Superior temporal gyrus (tissue), 1 donor: ENCODE results near the gene GLDC.
A peak's percentile ranks its signal among the peaks of the same experiment; 100 is the strongest.
"Not testable (repeated sequence)": the region's sequence is repeated elsewhere in the genome, so short reads cannot be mapped to it uniquely, and the experiment has no call there.

Experiments
- DNase-seq: peaks from one replicate; pipeline ENCODE4 v3.0.0-alpha.2; 2016; ENCODE audit errors: extremely low spot score

Gene GLDC

GRCh38 chr9:6645355-6646292, at the start of gene GLDC:
GLDC (minus strand) TSS chr9:6645729; CDS start chr9:6645499, 230 bp downstream.
- DNase-seq, result no peak

GRCh38 chr9:6692881-6693361, 47.4 kb upstream of the GLDC start:
- no peak for DNase-seq

GRCh38 chr9:6692433-6692832, 46.9 kb upstream of the GLDC start:
- DNase-seq, result no peak

- not testable (repeated sequence) for DNase-seq
Measured at GRCh38 chr9:6690675-6691070, 45.1 kb upstream of the GLDC start.

- DNase-seq, result no peak
Measured at GRCh38 chr9:6689893-6690674, 44.6 kb upstream of the GLDC start.

GRCh38 chr9:6687180-6687579, 41.7 kb upstream of the GLDC start:
- no peak for DNase-seq

GRCh38 chr9:6686396-6686795, 40.9 kb upstream of the GLDC start:
- DNase-seq, result peak; percentile 58

- no peak for DNase-seq
Measured at GRCh38 chr9:6681957-6682501, 36.5 kb upstream of the GLDC start.

GRCh38 chr9:6681147-6681956, 35.8 kb upstream of the GLDC start:
- peak; percentile 97 for DNase-seq

GRCh38 chr9:6680797-6681146, 35.2 kb upstream of the GLDC start:
- peak; percentile 69 for DNase-seq

- DNase-seq, result no peak
Measured at GRCh38 chr9:6677803-6678202, 32.3 kb upstream of the GLDC start.

- no peak for DNase-seq
Measured at GRCh38 chr9:6676254-6676921, 30.9 kb upstream of the GLDC start.

- no peak for DNase-seq
Measured at GRCh38 chr9:6675268-6675667, 29.7 kb upstream of the GLDC start.

GRCh38 chr9:6673326-6674025, 27.9 kb upstream of the GLDC start:
- no peak for DNase-seq

- DNase-seq, result no peak
Measured at GRCh38 chr9:6672118-6672517, 26.6 kb upstream of the GLDC start.

- no peak for DNase-seq
Measured at GRCh38 chr9:6671416-6671815, 25.9 kb upstream of the GLDC start.

- no peak for DNase-seq
Measured at GRCh38 chr9:6669881-6670280, 24.4 kb upstream of the GLDC start.

- DNase-seq, result peak; percentile 76
Measured at GRCh38 chr9:6667633-6668280, 22.2 kb upstream of the GLDC start.

- no peak for DNase-seq
Measured at GRCh38 chr9:6667080-6667479, 21.6 kb upstream of the GLDC start.

GRCh38 chr9:6665628-6666027, 20.1 kb upstream of the GLDC start:
- no peak for DNase-seq
